Fibroblast of pulmonary artery (primary cell): ENCODE data around the gene BANF1.
A peak's percentile ranks its signal among the peaks of the same experiment; 100 is the strongest.

Experiments used
- DNase-seq: peaks from one replicate; pipeline ENCODE4 v3.0.0-alpha.2; 2010; ENCODE audit warnings: low read depth
- H3K4me3 ChIP-seq: replicated peaks from 2 replicates; pipeline ENCODE4 v1.5.1; 2011; ENCODE audit warnings: low read depth, mild to moderate bottlenecking, control low read depth, low read length, moderate library complexity
- TF ChIP-seq, protein P1 (sequence below): IDR thresholded peaks from 2 replicates; pipeline ENCODE4 v1.5.1; 2011; ENCODE audit warnings: mild to moderate bottlenecking, control low read depth, low read length, inconsistent platforms; ENCODE audit errors: missing control alignments

The BANF1 gene

DNA sequence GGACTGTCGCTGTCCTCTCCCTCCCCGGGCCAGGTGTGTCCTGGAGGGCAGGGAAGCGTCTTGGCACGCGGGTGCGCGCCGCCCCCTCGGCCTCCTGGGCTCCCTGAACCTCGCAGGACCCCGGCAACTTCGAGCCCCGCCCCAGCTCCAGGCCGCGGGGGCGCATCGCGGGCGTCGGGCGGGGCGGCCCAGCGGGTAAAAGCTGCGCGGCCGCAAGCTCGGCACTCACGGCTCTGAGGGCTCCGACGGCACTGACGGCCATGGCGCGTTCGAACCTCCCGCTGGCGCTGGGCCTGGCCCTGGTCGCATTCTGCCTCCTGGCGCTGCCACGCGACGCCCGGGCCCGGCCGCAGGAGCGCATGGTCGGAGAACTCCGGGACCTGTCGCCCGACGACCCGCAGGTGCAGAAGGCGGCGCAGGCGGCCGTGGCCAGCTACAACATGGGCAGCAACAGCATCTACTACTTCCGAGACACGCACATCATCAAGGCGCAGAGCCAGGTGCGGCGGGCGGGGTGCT lies 9.5 kb downstream of the BANF1 start, which contains the start of gene CST6:
CST6 (plus strand) TSS at position 224 of the 519 bp plus-strand sequence; CDS start at position 261, 37 bp downstream.
- H3K4me3 ChIP-seq, result no peak within 1 kb of the TSS
- TF ChIP-seq, protein P1, sequence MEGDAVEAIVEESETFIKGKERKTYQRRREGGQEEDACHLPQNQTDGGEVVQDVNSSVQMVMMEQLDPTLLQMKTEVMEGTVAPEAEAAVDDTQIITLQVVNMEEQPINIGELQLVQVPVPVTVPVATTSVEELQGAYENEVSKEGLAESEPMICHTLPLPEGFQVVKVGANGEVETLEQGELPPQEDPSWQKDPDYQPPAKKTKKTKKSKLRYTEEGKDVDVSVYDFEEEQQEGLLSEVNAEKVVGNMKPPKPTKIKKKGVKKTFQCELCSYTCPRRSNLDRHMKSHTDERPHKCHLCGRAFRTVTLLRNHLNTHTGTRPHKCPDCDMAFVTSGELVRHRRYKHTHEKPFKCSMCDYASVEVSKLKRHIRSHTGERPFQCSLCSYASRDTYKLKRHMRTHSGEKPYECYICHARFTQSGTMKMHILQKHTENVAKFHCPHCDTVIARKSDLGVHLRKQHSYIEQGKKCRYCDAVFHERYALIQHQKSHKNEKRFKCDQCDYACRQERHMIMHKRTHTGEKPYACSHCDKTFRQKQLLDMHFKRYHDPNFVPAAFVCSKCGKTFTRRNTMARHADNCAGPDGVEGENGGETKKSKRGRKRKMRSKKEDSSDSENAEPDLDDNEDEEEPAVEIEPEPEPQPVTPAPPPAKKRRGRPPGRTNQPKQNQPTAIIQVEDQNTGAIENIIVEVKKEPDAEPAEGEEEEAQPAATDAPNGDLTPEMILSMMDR, result no peak
- DNase-seq, result no peak

DNA sequence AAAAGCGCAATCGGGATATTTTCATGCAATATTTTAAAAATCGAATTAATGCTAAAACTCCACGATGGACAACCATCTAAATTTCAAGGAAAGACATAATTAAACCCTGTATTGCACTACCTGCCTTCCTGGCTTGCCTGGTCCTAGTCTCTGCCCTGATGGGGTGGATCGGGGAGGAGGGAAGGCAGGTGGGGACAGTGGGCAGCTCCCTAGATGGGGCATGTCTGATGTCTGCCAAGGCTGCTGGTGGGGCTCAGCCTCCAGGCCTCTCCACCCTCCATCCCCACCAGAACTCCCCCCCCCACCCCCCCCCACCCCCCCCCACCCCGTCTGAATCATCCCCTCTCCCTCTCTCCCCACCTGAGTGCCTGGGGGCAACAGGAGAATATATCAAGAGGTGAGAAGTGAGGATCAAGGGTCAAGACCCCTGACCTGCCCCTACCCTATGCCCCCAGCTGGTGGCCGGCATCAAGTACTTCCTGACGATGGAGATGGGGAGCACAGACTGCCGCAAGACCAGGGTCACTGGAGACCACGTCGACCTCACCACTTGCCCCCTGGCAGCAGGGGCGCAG lies 10.2 kb downstream of the BANF1 start:
- no peak for DNase-seq
- H3K4me3 ChIP-seq, result no peak overlapping the region
- TF ChIP-seq, protein P1, result no peak

DNA sequence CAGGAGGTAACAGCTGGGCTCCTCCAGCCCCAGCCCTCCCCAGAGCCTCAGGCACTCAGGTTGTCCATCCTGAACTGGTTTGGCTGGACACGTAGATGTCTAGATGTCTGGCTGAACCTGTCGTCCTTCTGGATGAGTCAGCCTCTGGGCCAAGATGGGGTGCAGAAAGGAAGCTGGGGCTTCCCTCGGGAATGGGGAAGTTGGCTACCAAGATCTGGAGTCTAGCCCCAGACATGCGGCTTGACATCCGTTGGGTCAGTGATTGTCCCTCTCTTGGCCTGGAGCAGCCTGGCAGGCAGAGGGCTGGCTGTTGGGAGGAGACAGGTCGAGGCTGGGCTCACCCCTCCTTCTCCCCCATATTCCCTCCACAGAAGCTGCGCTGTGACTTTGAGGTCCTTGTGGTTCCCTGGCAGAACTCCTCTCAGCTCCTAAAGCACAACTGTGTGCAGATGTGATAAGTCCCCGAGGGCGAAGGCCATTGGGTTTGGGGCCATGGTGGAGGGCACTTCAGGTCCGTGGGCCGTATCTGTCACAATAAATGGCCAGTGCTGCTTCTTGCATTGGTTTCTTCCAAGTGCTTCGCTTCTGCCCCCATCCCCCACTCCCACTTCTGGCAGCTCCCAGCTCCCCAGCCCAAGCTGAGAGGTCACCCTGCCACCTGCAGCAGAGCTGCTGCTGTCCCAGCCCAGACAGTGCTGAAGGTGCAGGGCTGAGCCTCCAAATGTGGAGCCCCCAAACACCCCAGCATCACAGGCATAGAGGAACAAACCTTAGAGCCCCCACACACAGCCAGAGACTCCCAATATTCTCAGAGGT lies 10.9 kb downstream of the BANF1 start:
- no peak for DNase-seq
- no peak overlapping the region for H3K4me3 ChIP-seq
- TF ChIP-seq, protein P1, result no peak

DNA sequence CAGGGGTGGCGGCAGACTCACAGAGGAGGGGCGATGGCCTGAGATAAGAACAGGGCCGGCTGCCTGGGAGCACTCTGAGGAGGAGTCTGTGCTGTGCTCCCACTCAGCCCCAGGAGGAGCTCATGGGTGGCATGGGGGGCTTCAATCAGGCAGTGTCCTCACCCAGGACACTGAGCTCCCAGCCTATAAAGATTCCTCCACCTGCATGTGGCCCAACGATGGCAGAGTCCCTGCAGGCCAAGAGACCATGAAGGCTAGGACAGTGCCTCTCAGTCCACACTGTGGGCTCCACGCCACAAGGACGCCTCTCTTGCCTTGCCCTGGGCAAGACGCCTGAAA lies 11.4 kb downstream of the BANF1 start:
- DNase-seq, result no peak
- TF ChIP-seq, protein P1, result no peak
- H3K4me3 ChIP-seq, result no peak overlapping the region

DNA sequence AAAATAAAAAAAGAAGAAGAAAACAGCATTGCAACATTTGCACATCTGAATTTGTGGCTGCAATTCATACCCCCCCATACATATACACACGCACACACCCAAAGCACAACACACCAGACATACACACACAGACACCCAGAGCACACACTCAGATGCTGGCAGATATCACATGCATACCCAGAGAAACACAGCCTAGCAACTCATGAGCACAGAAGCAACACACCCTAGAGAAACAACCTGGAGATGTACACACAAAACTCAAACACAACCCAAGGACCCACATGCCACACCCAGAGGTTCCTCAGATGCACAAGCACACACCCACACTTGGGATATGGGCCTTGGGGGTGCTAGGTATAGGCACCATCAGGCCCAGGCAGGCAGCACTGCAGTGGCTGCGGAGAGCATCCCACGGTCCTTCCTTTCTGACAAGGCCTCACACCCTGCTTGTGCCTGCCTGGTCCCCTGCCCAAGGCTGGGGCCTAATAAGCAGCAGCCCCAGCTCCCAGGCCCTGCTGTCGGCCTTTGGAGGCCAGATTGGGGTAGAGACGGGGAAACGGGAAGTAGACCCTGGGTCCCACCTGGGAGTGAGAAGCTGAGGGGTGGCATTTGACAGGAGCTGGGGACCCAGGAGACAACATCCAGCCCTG lies 12.6 kb downstream of the BANF1 start:
- no peak overlapping the region for H3K4me3 ChIP-seq
- TF ChIP-seq, protein P1, result no peak
- DNase-seq, result no peak

DNA sequence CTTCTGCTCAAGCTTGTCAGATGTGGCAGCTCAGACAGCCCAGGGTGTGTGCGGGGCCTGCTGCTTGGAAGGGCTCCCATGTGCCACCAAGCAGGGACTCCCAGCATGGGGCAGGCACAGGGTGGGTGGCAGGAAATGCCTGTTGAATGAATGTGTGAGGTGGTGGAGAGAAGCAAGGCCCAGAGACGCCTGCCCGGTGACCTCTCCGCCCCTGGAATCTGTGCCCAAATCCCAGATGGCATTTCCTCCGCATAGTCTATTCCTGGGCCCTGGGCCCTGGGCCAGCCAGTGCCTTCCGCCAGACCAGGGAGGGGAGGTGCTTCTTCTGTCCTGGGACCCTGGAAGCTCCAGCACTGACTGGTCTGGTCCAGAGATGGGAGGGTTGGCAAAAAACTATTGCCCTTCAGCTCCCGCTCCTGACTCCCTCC lies 13.2 kb downstream of the BANF1 start:
- DNase-seq, result peak; percentile 46
- no peak overlapping the region for H3K4me3 ChIP-seq
- TF ChIP-seq, protein P1, result no peak
